Activated naive CD4-positive, alpha-beta T cell treated with anti-CD3 and anti-CD28 coated beads for 36 hours (primary cell): ENCODE measurements around the gene ANKRD22. TPM values are rescaled to one million over a fixed set of nuclear protein-coding genes. Genes with fewer than 3 reads are reported as not detected.
A peak's percentile ranks its signal among the peaks of the same experiment; 100 is the strongest.

ENCODE experiments used
- CTCF ChIA-PET: fragments of 350-600 bp; sonication (Branson Sonifier 250); formaldehyde crosslinking; loops from one replicate; lab custom pipeline; 2021; ENCODE audit warnings: antibody characterized with exemption; lab: Charles Lee
- DNase-seq: peaks from one replicate; pipeline ENCODE4 v3.0.0-alpha.2; 2020
- H3K27ac Mint-ChIP-seq: one replicate; pipeline ENCODE4 v1.8.0; 2021; ENCODE audit warnings: mild to moderate bottlenecking, mixed read lengths
- H3K27me3 Mint-ChIP-seq: one replicate; pipeline ENCODE4 v1.8.0; 2021; ENCODE audit warnings: low read depth, mixed read lengths
- H3K36me3 Mint-ChIP-seq: one replicate; pipeline ENCODE4 v1.8.0; 2021; ENCODE audit warnings: low read depth, mixed read lengths
- H3K4me1 Mint-ChIP-seq: one replicate; pipeline ENCODE4 v1.8.0; 2021; ENCODE audit warnings: low read depth, mixed read lengths
- H3K4me3 Mint-ChIP-seq: one replicate; pipeline ENCODE4 v1.8.0; 2021; ENCODE audit warnings: mild to moderate bottlenecking, moderate library complexity, mixed read lengths
- H3K9me3 Mint-ChIP-seq: one replicate; pipeline ENCODE4 v1.8.0; 2021; ENCODE audit warnings: mixed read lengths
- intact Hi-C: fragments of 100-400 bp; cut with micrococcal nuclease; formaldehyde crosslinking; loops from one replicate; pipeline ENCODE4 v1.15.1; 2023
- total RNA-seq, 2 experiments: library from RNA; stranded (reverse); gene quantifications; one replicate each; pipeline ENCODE4 v1.2.3, GENCODE V29; 2021

ANKRD22 gene
- total RNA-seq, 2 experiments from 2014 or later, result 0.12 TPM; not detected in 1

DNA sequence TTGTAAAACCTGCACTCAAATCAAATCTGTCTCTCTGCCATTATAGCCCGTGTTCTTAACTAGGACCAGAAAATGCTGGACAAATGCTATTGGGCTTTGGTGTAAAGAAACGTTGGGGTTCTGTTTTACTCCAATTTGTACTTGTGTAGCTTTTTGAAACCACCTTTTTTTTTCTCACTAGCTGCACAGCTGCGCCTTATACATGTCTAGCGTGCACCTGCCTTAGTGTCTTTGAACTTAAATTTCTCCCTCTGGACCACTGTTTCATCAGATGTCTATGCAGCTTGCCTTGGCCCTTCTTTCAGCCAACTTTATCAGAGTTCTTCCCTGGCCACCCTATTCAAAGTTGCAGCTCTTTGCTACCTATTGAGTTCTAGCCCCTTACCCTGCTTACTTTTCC is 42.0 kb downstream of the ANKRD22 start:
- peaks cover 8% of the 10 kb centered on the region for H3K4me1 Mint-ChIP-seq
- no peak overlapping the region for H3K27ac Mint-ChIP-seq
- no peaks in the 10 kb centered on the region for H3K36me3 Mint-ChIP-seq
- DNase-seq, result no peak
- no peaks in the 10 kb centered on the region for H3K9me3 Mint-ChIP-seq
- no peak overlapping the region for H3K4me3 Mint-ChIP-seq
- no peaks in the 10 kb centered on the region for H3K27me3 Mint-ChIP-seq
- CTCF ChIA-PET, result interaction anchor here (0.7 to 3.5 kb wide), 10 partner anchors 25 to 252 kb away, joined by 3 to 31 read pairs (median 3); no protein-coding TSS in a partner anchor
- intact Hi-C loops, result loop anchor here (1.0 to 5.0 kb wide), 3 partner anchors 121 to 244 kb away; partner anchors contain the start of gene RNLS

DNA sequence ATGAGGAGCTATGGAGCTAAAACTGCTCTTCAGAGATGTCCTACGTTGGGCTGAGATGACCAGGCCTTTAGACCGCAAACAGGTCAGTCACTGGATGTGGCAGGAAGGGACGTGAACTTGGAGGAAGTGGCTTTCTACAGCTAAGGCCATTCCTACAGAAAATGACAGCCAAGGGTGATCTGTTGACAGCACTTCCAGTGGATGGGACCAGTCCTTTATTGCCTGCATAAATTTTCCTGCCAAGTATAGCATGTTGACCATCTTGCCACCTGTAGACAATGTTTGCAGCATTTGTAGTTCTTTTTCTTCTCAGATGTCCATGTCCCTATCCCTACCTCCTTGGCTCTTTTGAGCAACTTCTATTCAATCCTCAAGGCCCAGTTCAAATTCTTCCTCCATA is 45.7 kb downstream of the ANKRD22 start:
- H3K27ac Mint-ChIP-seq, result no peak overlapping the region
- intact Hi-C loops, result no loop called here
- no peaks in the 10 kb centered on the region for H3K36me3 Mint-ChIP-seq
- H3K4me3 Mint-ChIP-seq, result no peak overlapping the region
- no peaks in the 10 kb centered on the region for H3K9me3 Mint-ChIP-seq
- no peak for DNase-seq
- peaks cover 8% of the 10 kb centered on the region for H3K4me1 Mint-ChIP-seq
- CTCF ChIA-PET, result interaction anchor here (0.6 to 0.9 kb wide), 2 partner anchors 32 to 752 kb away, joined by 4 read pairs; no protein-coding TSS in a partner anchor
- peaks cover 2% of the 10 kb centered on the region for H3K27me3 Mint-ChIP-seq

DNA sequence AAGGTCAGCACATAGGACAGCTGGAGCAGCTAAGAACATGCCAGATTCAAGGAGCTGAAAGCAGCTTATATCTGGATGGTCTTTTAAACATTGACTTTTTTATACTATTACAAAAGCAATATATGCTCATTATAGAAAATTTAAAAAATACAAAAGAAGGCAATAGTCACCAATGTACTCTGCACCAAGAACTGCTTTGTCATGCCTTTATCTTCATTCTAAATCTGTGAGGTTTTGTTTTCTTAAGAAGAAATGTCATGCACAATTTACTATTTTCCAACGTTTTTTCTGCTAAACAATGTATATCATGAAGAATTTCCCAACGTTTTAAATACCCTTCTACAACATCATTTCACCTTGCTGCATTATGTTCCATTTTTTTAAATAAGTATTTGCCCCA is 46.3 kb downstream of the ANKRD22 start:
- CTCF ChIA-PET, result interaction anchor here (0.6 to 1.0 kb wide), 3 partner anchors 30 to 752 kb away, joined by 3 to 4 read pairs (median 4); no protein-coding TSS in a partner anchor
- H3K27ac Mint-ChIP-seq, result no peak overlapping the region

DNA sequence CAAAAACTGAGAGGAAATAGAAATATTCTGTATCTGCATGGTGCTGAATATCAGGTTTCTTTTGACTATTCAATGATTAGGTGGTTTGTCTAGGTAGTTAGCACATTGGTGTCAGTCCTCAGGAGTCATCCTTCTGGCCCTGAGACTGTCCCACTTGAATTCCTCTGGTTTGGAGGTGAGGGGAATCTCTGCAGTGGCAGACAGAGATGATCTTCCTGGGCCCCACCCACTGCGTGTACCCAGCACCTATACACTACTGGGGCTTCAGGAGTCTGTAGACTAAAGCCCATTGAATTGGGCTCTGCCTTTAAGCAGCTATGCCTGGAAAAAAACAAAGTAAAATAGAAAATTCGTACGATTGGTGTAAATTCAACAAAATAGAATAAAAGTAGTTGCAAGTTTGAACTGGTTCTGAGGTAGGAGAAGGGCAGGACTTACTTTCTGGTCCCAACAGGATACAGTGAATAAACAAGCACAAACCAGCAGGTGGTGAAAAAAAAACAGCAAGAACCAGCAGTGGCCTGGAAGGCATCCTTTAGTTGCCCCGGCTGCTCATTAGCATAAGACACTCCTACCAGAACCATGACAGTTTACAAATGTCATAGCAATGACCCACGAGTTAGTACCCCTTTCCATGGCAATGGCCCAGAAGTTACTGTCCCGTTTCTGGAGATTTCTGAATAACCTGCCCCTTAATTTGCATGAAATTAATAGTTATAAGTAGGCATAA is 47.4 kb downstream of the ANKRD22 start:
- intact Hi-C loops, result no loop called here
- Mint-ChIP-seq H3K4me1 (peaks cover 7% of the 10 kb centered on the region), H3K27ac (no peak overlapping the region), H3K4me3 (no peak overlapping the region), H3K27me3 (peaks cover 2% of the 10 kb centered on the region), H3K36me3 (no peaks in the 10 kb centered on the region), H3K9me3 (no peaks in the 10 kb centered on the region)
- CTCF ChIA-PET, result interaction anchor here (0.6 to 1.0 kb wide), 6 partner anchors 8 to 826 kb away, joined by 3 to 4 read pairs (median 3); no protein-coding TSS in a partner anchor
- DNase-seq, result no peak

More for the DNA sequence above, 46.3 kb downstream of the ANKRD22 start:
- no peak for DNase-seq
- intact Hi-C loops, result no loop called here
- Mint-ChIP-seq H3K9me3 (no peaks in the 10 kb centered on the region), H3K36me3 (no peaks in the 10 kb centered on the region), H3K27me3 (peaks cover 2% of the 10 kb centered on the region), H3K4me3 (no peak overlapping the region), H3K4me1 (peaks cover 7% of the 10 kb centered on the region)

DNA sequence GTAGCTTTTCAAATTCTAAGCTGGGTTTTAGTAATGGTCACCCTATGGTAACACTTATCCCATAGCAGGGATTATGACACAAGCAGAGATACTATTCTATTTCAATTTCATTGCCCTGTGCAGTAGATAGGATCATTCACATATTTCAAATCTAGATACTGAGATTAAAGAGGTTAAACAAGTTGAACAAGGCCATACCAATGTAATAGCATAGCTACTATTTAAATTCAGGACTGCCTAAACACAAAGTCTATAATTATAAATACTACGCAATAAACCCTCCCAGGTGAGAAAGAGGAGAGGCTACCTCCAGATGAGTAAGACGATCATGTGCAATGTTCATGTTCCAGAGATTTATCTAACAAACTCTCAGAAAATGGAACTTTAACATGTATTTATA is 48.0 kb downstream of the ANKRD22 start:
- intact Hi-C loops, result no loop called here
- Mint-ChIP-seq H3K4me1 (peaks cover 7% of the 10 kb centered on the region), H3K4me3 (no peak overlapping the region), H3K9me3 (no peaks in the 10 kb centered on the region), H3K36me3 (no peaks in the 10 kb centered on the region), H3K27me3 (peaks cover 2% of the 10 kb centered on the region), H3K27ac (no peak overlapping the region)
- CTCF ChIA-PET, result interaction anchor here (0.7 to 1.0 kb wide), 3 partner anchors 19 to 355 kb away, joined by 3 to 4 read pairs (median 4); no protein-coding TSS in a partner anchor
- no peak for DNase-seq

DNA sequence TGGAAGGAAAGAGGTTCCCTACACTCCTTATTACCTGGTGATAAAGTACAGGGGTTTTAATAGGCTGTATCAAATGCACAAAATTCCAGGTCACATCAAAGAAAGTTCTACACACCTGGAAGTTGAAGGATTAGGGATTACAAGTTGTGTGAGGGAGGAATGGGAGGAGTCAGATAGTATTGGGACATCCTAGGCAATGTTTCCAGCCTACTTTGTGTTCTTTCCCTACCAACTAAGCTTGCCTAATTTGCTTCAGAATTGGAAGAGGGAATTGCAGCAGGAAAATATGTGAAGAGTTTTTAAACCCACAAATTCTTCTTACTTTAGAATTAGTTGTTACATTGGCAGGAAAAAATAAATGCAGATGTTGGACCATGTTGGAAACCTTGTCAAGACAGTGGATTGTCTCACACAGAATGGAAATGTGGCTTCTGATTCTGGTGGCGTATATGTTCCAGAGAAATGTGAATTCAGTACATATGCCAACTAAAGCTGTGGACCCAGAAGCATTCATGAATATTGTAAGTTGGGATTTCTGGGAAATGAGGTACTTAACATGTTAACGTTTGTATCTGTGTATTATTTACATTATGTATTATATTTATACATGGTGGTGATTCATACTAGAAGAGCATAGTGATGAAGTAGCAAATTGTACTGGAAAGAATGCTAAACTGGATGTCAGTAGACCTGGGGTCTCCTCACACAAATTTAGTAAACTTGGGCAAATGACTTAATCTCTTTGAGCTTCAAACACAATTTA is 48.9 kb downstream of the ANKRD22 start, which contains the start of gene LIPM:
Gene LIPM (plus strand): TSS at position 208 of the 763 bp plus-strand sequence. CDS start 167 bp downstream, at position 375.
- Mint-ChIP-seq H3K27ac (no peak within 1 kb of the TSS), H3K4me1 (peaks cover 7% of the 10 kb centered on the region), H3K4me3 (no peak within 1 kb of the TSS), H3K36me3 (no peaks in the 10 kb centered on the region), H3K9me3 (no peaks in the 10 kb centered on the region), H3K27me3 (peaks cover 8% of the 10 kb centered on the region)
- DNase-seq, result no peak
- CTCF ChIA-PET, result interaction anchor here (0.7 to 1.0 kb wide), 2 partner anchors 20 to 116 kb away, joined by 3 to 4 read pairs; no protein-coding TSS in a partner anchor
- intact Hi-C loops, result no loop called here

DNA sequence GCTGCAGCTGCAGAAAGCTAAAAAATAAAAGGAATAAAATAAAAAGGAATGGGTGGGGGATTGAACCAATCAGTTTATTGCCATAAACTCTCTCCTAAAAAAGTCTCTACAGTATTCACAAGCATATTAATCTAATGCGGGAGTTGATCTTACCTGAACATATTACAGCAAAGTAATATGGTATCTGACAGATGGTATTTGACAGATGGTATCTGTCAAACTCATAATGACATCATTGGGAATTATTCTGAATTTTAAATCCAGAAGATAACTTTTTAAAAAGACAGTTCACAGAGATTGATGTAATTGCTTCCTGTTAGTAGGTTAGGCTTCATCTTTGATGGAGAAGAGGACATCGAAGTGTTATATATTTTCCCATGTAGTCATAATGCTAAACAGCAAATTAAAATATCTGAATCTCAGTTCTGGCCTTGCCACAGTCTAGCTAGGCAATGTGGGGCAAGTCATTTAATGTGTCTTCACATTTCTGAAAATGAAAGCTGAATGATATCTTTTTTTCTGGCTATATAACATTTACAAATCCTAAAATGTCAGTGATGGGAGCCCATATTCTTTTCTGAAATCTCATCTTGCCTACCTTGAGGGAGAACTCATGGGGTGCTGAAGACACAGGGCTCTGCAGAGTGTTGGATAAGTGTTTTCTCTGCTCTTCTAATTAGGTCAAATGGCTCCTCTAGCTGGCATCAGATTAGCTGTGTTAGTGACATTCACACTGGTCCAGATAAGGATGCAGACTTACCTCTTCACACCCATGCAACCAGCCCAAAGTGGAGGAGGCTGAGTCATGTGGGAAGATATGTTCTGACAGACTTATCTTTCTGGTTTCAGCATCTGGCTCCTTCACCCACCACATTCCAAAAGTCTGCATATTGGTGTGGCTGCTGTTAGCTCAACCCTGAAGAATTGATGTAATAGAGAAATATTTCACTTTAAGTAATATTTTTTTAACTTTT is 51.2 kb downstream of the ANKRD22 start:
- no peak overlapping the region for H3K27ac Mint-ChIP-seq
- no peaks in the 10 kb centered on the region for H3K36me3 Mint-ChIP-seq
- peak; percentile 27 for DNase-seq
- no peak overlapping the region for H3K4me3 Mint-ChIP-seq
- intact Hi-C loops, result no loop called here
- CTCF ChIA-PET, result interaction anchor here (1.0 kb wide), 1 partner anchor 235 kb away, joined by 3 read pairs; no protein-coding TSS in a partner anchor
- peaks cover 7% of the 10 kb centered on the region for H3K4me1 Mint-ChIP-seq
- H3K27me3 Mint-ChIP-seq, result peaks cover 17% of the 10 kb centered on the region
- no peaks in the 10 kb centered on the region for H3K9me3 Mint-ChIP-seq

DNA sequence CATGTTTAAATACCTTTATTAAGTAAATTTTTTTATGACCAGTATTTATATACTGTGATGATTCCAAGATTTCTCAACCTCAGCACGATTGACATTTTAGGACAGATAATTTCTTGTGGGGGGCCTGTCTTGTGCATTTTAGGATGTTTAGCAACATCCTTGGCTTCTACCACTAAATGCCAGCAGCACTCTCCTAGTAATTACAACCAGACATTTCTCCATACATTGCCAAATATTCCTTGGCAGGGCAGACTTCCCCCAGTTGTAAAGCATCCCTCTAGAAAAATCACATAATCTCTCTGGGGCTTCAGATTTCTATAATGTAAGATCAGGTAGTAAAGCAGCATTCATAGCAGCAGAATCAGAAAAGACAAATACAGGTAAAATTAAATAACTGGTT is 56.9 kb downstream of the ANKRD22 start:
- H3K27me3 Mint-ChIP-seq, result peaks cover 18% of the 10 kb centered on the region
- CTCF ChIA-PET, result interaction anchor here (0.6 to 1.6 kb wide), 2 partner anchors 61 to 66 kb away, joined by 3 to 6 read pairs; no protein-coding TSS in a partner anchor
- DNase-seq, result no peak
- H3K27ac Mint-ChIP-seq, result no peak overlapping the region
- H3K4me1 Mint-ChIP-seq, result peaks cover 19% of the 10 kb centered on the region
- H3K9me3 Mint-ChIP-seq, result no peaks in the 10 kb centered on the region
- no peaks in the 10 kb centered on the region for H3K36me3 Mint-ChIP-seq
- H3K4me3 Mint-ChIP-seq, result no peak overlapping the region
- intact Hi-C loops, result loop anchor here (1.0 to 5.0 kb wide), 2 partner anchors 54 to 618 kb away; partner anchors contain the start of gene IFIT5

DNA sequence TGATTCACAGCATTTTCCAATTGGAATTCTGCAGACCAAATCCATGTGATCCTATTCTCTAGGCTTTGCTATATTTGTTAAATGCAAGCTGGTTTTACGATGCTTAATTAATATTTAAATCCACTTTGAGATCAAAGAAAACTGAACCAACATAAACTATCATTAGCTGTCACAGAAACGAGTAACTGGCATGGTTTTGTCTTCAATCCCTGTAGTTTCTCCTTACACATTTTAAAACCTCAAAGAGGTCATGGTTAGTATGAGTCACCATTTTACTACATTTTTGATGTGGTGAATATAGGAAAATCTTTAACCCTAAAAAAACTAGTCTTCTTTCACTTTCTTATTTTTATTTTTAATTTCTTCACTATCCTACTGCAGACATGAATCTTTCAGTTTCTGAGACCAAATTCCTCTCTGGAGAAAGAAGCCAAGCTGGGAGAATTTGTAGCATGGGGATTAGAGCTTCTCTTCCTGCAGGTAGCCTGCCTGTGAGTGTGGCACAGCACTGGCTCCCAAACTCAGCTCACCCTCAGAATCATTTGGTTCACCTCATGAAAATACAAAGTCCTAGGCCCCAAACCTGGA is 57.8 kb downstream of the ANKRD22 start:
- no peak overlapping the region for H3K27ac Mint-ChIP-seq
- CTCF ChIA-PET, result interaction anchor here (0.6 to 1.6 kb wide), 5 partner anchors 25 to 106 kb away, joined by 3 to 6 read pairs (median 3); no protein-coding TSS in a partner anchor
- H3K27me3 Mint-ChIP-seq, result peaks cover 18% of the 10 kb centered on the region
- H3K9me3 Mint-ChIP-seq, result no peaks in the 10 kb centered on the region
- intact Hi-C loops, result loop anchor here (1.0 to 5.0 kb wide), 8 partner anchors 31 to 703 kb away; partner anchors contain the start of gene IFIT5
- peaks cover 19% of the 10 kb centered on the region for H3K4me1 Mint-ChIP-seq
- no peaks in the 10 kb centered on the region for H3K36me3 Mint-ChIP-seq
- no peak for DNase-seq
- no peak overlapping the region for H3K4me3 Mint-ChIP-seq

DNA sequence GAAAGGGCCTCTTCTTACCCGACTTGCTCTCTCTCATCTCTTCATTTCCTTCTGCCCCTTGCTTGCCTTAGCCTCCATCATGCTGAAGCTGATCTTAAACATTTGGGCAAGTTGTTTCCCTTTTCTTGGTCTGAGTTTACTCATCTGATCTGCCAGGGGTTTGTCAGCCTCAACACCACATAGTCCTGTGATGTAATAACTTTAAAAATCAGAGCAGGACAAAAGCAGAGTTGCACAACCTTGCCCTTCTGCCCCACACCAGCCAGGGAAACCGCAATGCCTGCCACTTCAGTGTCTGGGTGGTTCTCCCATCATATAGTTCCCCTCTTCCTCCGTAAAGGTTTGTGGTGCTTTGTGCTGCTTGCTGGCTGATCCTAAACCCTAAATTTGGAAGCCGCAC is 59.0 kb downstream of the ANKRD22 start:
- Mint-ChIP-seq H3K4me1 (peaks cover 19% of the 10 kb centered on the region), H3K9me3 (no peaks in the 10 kb centered on the region), H3K27ac (no peak overlapping the region), H3K4me3 (no peak overlapping the region), H3K27me3 (peaks cover 11% of the 10 kb centered on the region), H3K36me3 (no peaks in the 10 kb centered on the region)
- CTCF ChIA-PET, result interaction anchor here (1.0 kb wide), 1 partner anchor 18 kb away, joined by 3 read pairs; no protein-coding TSS in a partner anchor
- no peak for DNase-seq
- intact Hi-C loops, result loop anchor here (1.0 to 5.0 kb wide), 8 partner anchors 33 to 701 kb away; partner anchors contain the start of gene IFIT5
